IMR-90 (cell line): Measurements from ENCODE around the gene ACACA. TPM values are rescaled to one million over a fixed set of nuclear protein-coding genes. Genes with fewer than 3 reads are reported as not detected.

Experiments used
- ATAC-seq: fragments of 200-7000 bp; cut with Tn5 transposase; 2 replicates; pipeline ENCODE4 v1.9.1; 2020; ENCODE audit warnings: low read depth, mild to moderate bottlenecking, moderate library complexity
- BruUV-seq: library from RNA; stranded (reverse); fragments of 400-500 nt; replicated peaks from 2 replicates; lab custom pipeline; 2021; lab: Mats Ljungman, UMichigan
- CTCF ChIA-PET: fragments of 300-600 bp; formaldehyde crosslinking; extraction: SDS; loops from one replicate; lab custom pipeline; 2021; ENCODE audit warnings: antibody characterized with exemption; lab: Yijun Ruan, JAX
- POLR2A ChIA-PET: fragments of 300-600 bp; sonication (Branson Sonifier 250); formaldehyde crosslinking; loops from one replicate; lab custom pipeline; 2022; ENCODE audit warnings: antibody characterized with exemption; ENCODE audit not compliant: unreplicated experiment; lab: Charles Lee
- DNase-seq: peaks from one replicate; pipeline ENCODE4 v3.0.0; 2013
- H2AFZ ChIP-seq: replicated peaks from 2 replicates; pipeline ENCODE3; 2013; ENCODE audit warnings: low read length, mild to moderate bottlenecking; ENCODE audit not compliant: poor library complexity
- H2AK5ac ChIP-seq: 2 replicates; pipeline ENCODE4 v1.6.1; 2013; ENCODE audit warnings: low read depth, low read length, inconsistent platforms
- H2AK9ac ChIP-seq: replicated peaks from 2 replicates; pipeline ENCODE3; 2013; ENCODE audit warnings: mild to moderate bottlenecking, low read depth, low read length, moderate library complexity; ENCODE audit not compliant: poor library complexity
- H2BK120ac ChIP-seq: 2 replicates; pipeline ENCODE4 v1.6.1; 2013; ENCODE audit warnings: low read depth, low read length, inconsistent platforms
- H2BK15ac ChIP-seq: 3 replicates; pipeline ENCODE4 v1.6.1; 2013; ENCODE audit warnings: low read depth, low read length, inconsistent platforms
- H2BK20ac ChIP-seq: 2 replicates; pipeline ENCODE4 v1.6.1; 2013; ENCODE audit warnings: low read depth, mild to moderate bottlenecking, inconsistent platforms, low read length, moderate library complexity
- H2BK5ac ChIP-seq: 2 replicates; pipeline ENCODE4 v1.6.1; 2013; ENCODE audit warnings: mild to moderate bottlenecking, low read depth, low read length, inconsistent platforms; ENCODE audit not compliant: poor library complexity, severe bottlenecking
- H3K14ac ChIP-seq: replicated peaks from 2 replicates; pipeline ENCODE4 v1.6.1; 2013; ENCODE audit warnings: low read depth, low read length, inconsistent platforms
- H3K18ac ChIP-seq: 2 replicates; pipeline ENCODE4 v1.6.1; 2013; ENCODE audit warnings: low read depth, low read length, control low read depth
- H3K23ac ChIP-seq: 2 replicates; pipeline ENCODE4 v1.6.1; 2013; ENCODE audit warnings: low read depth, low read length, inconsistent platforms
- H3K27ac ChIP-seq: 2 replicates; pipeline ENCODE4 v1.5.1; 2013; ENCODE audit warnings: mild to moderate bottlenecking, control low read depth, low read length; ENCODE audit not compliant: insufficient read depth
- H3K27me3 ChIP-seq: 2 replicates; pipeline ENCODE4 v1.6.1; 2013; ENCODE audit warnings: low read length; ENCODE audit not compliant: control insufficient read depth, insufficient read depth
- H3K36me3 ChIP-seq: 2 replicates; pipeline ENCODE4 v1.6.1; 2013; ENCODE audit warnings: low read length, mixed read lengths; ENCODE audit not compliant: control insufficient read depth, insufficient read depth
- H3K4ac ChIP-seq: 2 replicates; pipeline ENCODE4 v1.6.1; 2013; ENCODE audit warnings: low read depth, low read length, inconsistent platforms
- H3K4me1 ChIP-seq: 2 replicates; pipeline ENCODE4 v1.6.1; 2013; ENCODE audit warnings: low read length, mixed read lengths; ENCODE audit not compliant: control insufficient read depth, insufficient read depth
- H3K4me2 ChIP-seq: 2 replicates; pipeline ENCODE4 v1.6.1; 2013; ENCODE audit warnings: low read depth, mild to moderate bottlenecking, control low read depth, low read length, moderate library complexity
- H3K4me3 ChIP-seq: 2 replicates; pipeline ENCODE4 v1.5.1; 2013; ENCODE audit warnings: low read depth, mild to moderate bottlenecking, control low read depth, low read length, moderate library complexity; ENCODE audit not compliant: insufficient read depth
- H3K56ac ChIP-seq: 2 replicates; pipeline ENCODE4 v1.6.1; 2013; ENCODE audit warnings: low read length, inconsistent platforms; ENCODE audit not compliant: insufficient read depth; ENCODE audit errors: extremely low read depth
- H3K79me1 ChIP-seq, 2 experiments: 2 replicates each; pipeline ENCODE4 v1.6.1; 2013; ENCODE audit warnings: low read length in 2 of 2, inconsistent platforms in 1 of 2, low read depth in 1 of 2
- H3K9ac ChIP-seq: 2 replicates; pipeline ENCODE4 v1.6.1; 2013; ENCODE audit warnings: low read depth, low read length, control low read depth
- H3K9me1 ChIP-seq: 2 replicates; pipeline ENCODE4 v1.6.1; 2013; ENCODE audit warnings: low read length, inconsistent platforms; ENCODE audit not compliant: insufficient read depth
- H3K9me3 ChIP-seq: 2 replicates; pipeline ENCODE4 v1.6.1; 2013; ENCODE audit warnings: low read length; ENCODE audit not compliant: control insufficient read depth, insufficient read depth
- H4K20me1 ChIP-seq: 2 replicates; pipeline ENCODE4 v1.6.1; 2013; ENCODE audit warnings: low read length, inconsistent platforms; ENCODE audit not compliant: insufficient read depth
- H4K5ac ChIP-seq: 2 replicates; pipeline ENCODE4 v1.6.1; 2013; ENCODE audit warnings: mild to moderate bottlenecking, low read depth, low read length, control low read depth
- H4K8ac ChIP-seq, 2 experiments: 2 replicates each; pipeline ENCODE4 v1.6.1; 2013; ENCODE audit warnings: low read depth in 2 of 2, low read length in 2 of 2, control low read depth in 1 of 2, inconsistent platforms in 1 of 2
- H4K91ac ChIP-seq: 2 replicates; pipeline ENCODE4 v1.6.1; 2013; ENCODE audit warnings: low read depth, low read length, inconsistent platforms; ENCODE audit not compliant: insufficient read depth
- BHLHE40 ChIP-seq: fragments of 150-350 bp; IDR thresholded peaks from 2 replicates; pipeline ENCODE4 v1.6.1; 2016; ENCODE audit warnings: mild to moderate bottlenecking, low read depth, low read length
- CEBPB ChIP-seq: IDR thresholded peaks from 2 replicates; pipeline ENCODE4 v1.6.1; 2012; ENCODE audit warnings: low read depth, low read length, improper control_type of control experiment
- CHD1 ChIP-seq: IDR thresholded peaks from 2 replicates; pipeline ENCODE4 v1.6.1; 2012; ENCODE audit warnings: low read depth, low read length, improper control_type of control experiment
- CTCF ChIP-seq: conservative IDR thresholded peaks from 2 replicates; pipeline ENCODE4 v1.5.1; 2012; ENCODE audit warnings: mild to moderate bottlenecking, low read depth, low read length, improper control_type of control experiment
- ELK1 ChIP-seq: fragments of 150-350 bp; IDR thresholded peaks from 2 replicates; pipeline ENCODE4 v1.6.1; 2016; ENCODE audit warnings: low read depth, mild to moderate bottlenecking, low read length, moderate library complexity, borderline replicate concordance
- FOS ChIP-seq: fragments of 150-350 bp; IDR thresholded peaks from 2 replicates; pipeline ENCODE4 v1.6.1; 2016; ENCODE audit warnings: low read depth, low read length
- MAFK ChIP-seq: IDR thresholded peaks from 2 replicates; pipeline ENCODE4 v1.6.1; 2012; ENCODE audit warnings: low read depth, low read length, improper control_type of control experiment
- MAZ ChIP-seq: IDR thresholded peaks from 2 replicates; pipeline ENCODE4 v1.6.1; 2012; ENCODE audit warnings: low read depth, mild to moderate bottlenecking, low read length, improper control_type of control experiment, moderate library complexity, borderline replicate concordance
- MXI1 ChIP-seq: IDR thresholded peaks from 2 replicates; pipeline ENCODE4 v1.6.1; 2012; ENCODE audit warnings: low read depth, mild to moderate bottlenecking, low read length, moderate library complexity, borderline replicate concordance
- NFE2L2 ChIP-seq: fragments of 150-350 bp; IDR thresholded peaks from 2 replicates; pipeline ENCODE4 v1.6.1; 2016; ENCODE audit warnings: low read depth, mild to moderate bottlenecking, low read length
- POLR2A ChIP-seq: IDR thresholded peaks from 2 replicates; pipeline ENCODE4 v1.6.1; 2012; ENCODE audit warnings: mild to moderate bottlenecking, low read depth, low read length
- RAD21 ChIP-seq: IDR thresholded peaks from 2 replicates; pipeline ENCODE4 v1.6.1; 2012; ENCODE audit warnings: low read length, improper control_type of control experiment
- RCOR1 ChIP-seq: IDR thresholded peaks from 2 replicates; pipeline ENCODE4 v1.6.1; 2012; ENCODE audit warnings: mild to moderate bottlenecking, low read length, improper control_type of control experiment; ENCODE audit not compliant: insufficient replicate concordance
- RFX5 ChIP-seq: IDR thresholded peaks from 2 replicates; pipeline ENCODE4 v1.8.0; 2012; ENCODE audit warnings: low read depth, mild to moderate bottlenecking, low read length, moderate library complexity
- SMC3 ChIP-seq: fragments of 150-350 bp; IDR thresholded peaks from 2 replicates; pipeline ENCODE4 v1.6.1; 2016; ENCODE audit warnings: low read depth, mild to moderate bottlenecking, antibody characterized with exemption, low read length, moderate library complexity
- USF2 ChIP-seq: fragments of 150-350 bp; IDR thresholded peaks from 2 replicates; pipeline ENCODE4 v1.6.1; 2017; ENCODE audit warnings: mild to moderate bottlenecking, antibody characterized with exemption, low read length, low read depth
- WGBS, 2 experiments: methylation state at CpG; one replicate each; pipeline versions ENCODE4 v1.1.5 to v1.1.7; 2013; ENCODE audit warnings: missing lambda C conversion rate in 2 of 2; ENCODE audit not compliant: insufficient read length in 1 of 2; ENCODE audit errors: extremely low coverage in 2 of 2; 5-methylcytosine and 5-hydroxymethylcytosine counted together
- dilution Hi-C: fragments of 300-500 bp; cut with HindIII; formaldehyde crosslinking; loops from one replicate; pipeline ENCODE4 v1.14.3; 2018; ENCODE audit warnings: low sequenced_read_pairs; ENCODE audit not compliant: unreplicated experiment
- in situ Hi-C: fragments of 300-500 bp; cut with MboI; formaldehyde crosslinking; loops from 3 replicates; pipeline ENCODE4 v1.14.3; 2019; ENCODE audit warnings: low sequenced_read_pairs, inconsistent platforms, mixed read lengths
- intact Hi-C: fragments of 100-400 bp; cut with micrococcal nuclease; formaldehyde crosslinking; loops from 2 replicates; pipeline ENCODE4 v1.10.0; 2022
- polyA plus RNA-seq, 3 experiments: library from polyadenylated mRNA; depleted of rRNA; stranded (reverse); fragments of >200 nt; gene quantifications; 2 replicates each; pipeline ENCODE4 v1.2.3, GENCODE V29; 2012; ENCODE audit warnings: low replicate concordance in 1 of 3
- total RNA-seq: library from RNA; depleted of rRNA; stranded (reverse); fragments of >200 nt; gene quantifications from 2 replicates; pipeline ENCODE4 v1.2.3, GENCODE V29; 2012

ACACA gene
- total and polyA plus RNA-seq, 2 of the 4 experiments (the other 2 are of a cell fraction), result 21.3 to 39.1 TPM

GRCh38 chr17:37133136-37133535 is 273.5 kb downstream of the ACACA start:
- TF ChIP-seq RFX5 (no peak), RAD21 (no peak), CHD1 (no peak), USF2 (no peak), MXI1 (no peak), SMC3 (no peak), BHLHE40 (no peak), POLR2A (no peak), NFE2L2 (no peak), FOS (no peak), RCOR1 (no peak), MAZ (no peak), MAFK (no peak), CTCF (no peak), ELK1 (no peak), CEBPB (no peak)
- no peaks in the 10 kb centered on the region for H3K9me3 ChIP-seq
- H3K56ac ChIP-seq, result no peak overlapping the region
- DNase-seq (no peak), ATAC-seq (no peak)
- no peak overlapping the region for H2BK15ac ChIP-seq
- no peak overlapping the region for H4K8ac ChIP-seq
- no peak overlapping the region for H3K23ac ChIP-seq
- H4K91ac ChIP-seq, result no peak overlapping the region
- H4K20me1 ChIP-seq, result no peaks in the 10 kb centered on the region
- no TSS peak for BruUV-seq
- H2BK5ac ChIP-seq, result no peak overlapping the region
- CTCF ChIA-PET, result interaction anchor here (1.0 kb wide), 1 partner anchor 10 kb away, joined by 3 read pairs; no protein-coding TSS in a partner anchor
- H2AFZ ChIP-seq, result no peak overlapping the region
- H3K14ac ChIP-seq, result no peak overlapping the region
- no peak overlapping the region for H3K4me2 ChIP-seq
- H3K79me1 ChIP-seq, result no peaks in the 10 kb centered on the region
- no peak overlapping the region for H2AK9ac ChIP-seq
- H3K9ac ChIP-seq, result no peak overlapping the region
- no peak overlapping the region for H4K5ac ChIP-seq
- peaks cover 9% of the 10 kb centered on the region for H3K36me3 ChIP-seq
- POLR2A ChIA-PET, result no interaction called here
- WGBS, 2 experiments, result no CpG with 5 or more reads among the region's 5 CpGs
- no peaks in the 10 kb centered on the region for H3K27me3 ChIP-seq
- intact Hi-C loops (no loop called here), in situ Hi-C loops (no loop called here), dilution Hi-C loops (no loop called here)
- H3K27ac ChIP-seq, result no peak overlapping the region
- H2BK20ac ChIP-seq, result no peak overlapping the region
- no peaks in the 10 kb centered on the region for H3K9me1 ChIP-seq
- H2BK120ac ChIP-seq, result no peak overlapping the region
- H2AK5ac ChIP-seq, result no peak overlapping the region
- H3K4me1 ChIP-seq, result peaks cover 2% of the 10 kb centered on the region; the same call in 1 of the 2 replicates
- no peak overlapping the region for H3K4ac ChIP-seq
- H3K18ac ChIP-seq, result no peak overlapping the region
- no peak overlapping the region for H3K4me3 ChIP-seq
